Activated T-helper 1 cell treated with Interleukin-2 at 50 U/mL for 16 hours (primary cell): ENCODE data around the gene SLC2A2.

ENCODE experiments used
- DNase-seq: peaks from one replicate; pipeline ENCODE4 v3.0.0-alpha.2; 2020; ENCODE audit warnings: low read depth

The SLC2A2 gene

DNA sequence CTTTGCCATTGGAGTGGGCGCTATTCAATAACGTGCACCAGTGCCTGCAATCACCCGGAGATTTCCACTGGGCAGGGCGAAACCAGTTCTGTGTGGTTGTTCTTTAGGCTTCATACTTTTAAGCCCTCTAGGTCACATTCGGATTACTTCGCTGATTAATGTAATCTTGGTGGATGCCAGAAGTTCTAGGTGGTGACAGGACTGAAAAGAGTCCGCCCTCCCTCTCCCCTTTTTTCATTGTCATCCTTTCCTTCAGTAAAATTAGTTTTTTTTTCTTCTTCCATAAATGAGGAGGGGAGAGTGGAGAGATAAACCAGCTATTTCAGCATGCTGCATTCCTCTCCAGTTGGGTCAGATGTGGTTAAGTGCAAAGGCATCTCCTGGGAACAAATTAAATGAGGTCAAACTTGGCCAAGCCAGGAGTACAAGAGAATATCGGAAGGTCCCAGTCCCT is 2.3 kb upstream of the SLC2A2 start:
- no peak for DNase-seq

DNA sequence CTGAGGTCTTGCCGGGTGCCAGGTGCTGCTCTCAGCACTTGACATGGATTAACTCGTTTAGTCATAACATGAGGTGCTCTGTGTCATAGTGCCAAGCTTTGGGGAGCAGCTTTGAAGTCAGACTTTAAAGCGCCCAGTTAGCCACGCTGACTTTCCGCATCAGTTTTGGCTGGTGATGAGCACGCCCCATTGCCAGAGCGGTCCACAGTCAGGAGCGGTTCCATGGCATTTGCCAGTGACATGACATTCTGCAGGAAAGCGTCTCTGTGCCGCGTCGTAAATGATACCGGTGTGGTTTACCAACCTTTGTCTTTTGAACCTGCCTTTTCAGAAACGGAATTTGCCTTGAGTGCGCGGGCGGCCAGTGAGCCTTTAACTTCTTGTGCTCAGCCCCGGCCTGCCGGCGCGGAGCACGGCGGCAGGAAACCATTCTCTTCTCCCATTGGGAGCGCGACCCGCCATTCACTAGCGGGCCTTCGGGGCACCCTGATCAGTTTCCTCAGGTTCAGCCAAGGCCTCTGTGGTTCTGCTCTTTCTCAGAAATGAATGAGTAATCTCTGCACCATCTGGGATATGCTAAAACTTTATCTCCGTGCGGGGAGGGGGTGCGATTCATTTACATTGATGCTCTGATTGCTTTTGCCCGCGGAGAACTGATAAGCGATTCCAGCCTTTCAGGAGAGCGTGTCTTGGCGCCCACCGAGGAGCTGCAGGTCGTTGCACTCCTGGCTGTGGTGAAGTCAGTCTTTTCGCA is 1.7 kb upstream of the SLC2A2 start:
- DNase-seq = peak; percentile 8

DNA sequence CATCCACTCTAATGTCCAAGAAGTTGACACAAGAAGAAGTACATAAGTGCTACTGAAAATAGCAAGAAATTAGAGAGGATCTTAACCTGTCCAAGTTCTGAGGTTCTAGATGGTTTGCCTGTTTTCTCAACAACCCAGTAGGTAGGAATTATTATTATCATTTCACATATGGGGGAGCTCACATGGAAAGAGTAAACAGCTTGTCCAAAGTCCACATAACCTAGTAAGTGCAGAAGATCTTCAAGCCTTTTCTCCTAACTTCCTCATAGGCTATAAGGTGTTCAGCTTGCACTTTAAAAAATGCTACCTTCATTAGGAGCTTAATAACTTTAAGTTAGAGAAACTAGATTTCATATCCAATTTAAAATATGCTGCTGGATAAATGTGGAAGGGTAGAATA is 3.0 kb downstream of the SLC2A2 start:
- no peak for DNase-seq

DNA sequence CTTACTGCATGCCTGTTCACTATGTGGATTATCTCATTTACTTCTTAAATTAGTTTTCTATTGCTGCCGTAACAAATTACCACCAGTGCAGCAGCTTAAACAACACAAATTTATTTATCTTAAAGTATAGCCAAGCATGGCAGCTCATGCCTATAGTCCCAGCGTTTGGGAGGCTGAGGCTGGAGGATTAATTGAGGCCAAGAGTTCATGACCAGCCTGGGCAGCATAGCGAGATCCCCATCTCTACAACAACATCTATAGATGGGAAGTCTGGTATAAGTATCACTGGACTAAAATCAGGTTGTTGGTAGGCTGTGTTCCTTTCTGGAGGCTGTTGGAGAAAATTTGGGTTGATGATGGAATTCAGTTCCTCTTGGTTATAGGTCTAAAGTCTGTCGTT is 5.1 kb downstream of the SLC2A2 start:
- no peak for DNase-seq

DNA sequence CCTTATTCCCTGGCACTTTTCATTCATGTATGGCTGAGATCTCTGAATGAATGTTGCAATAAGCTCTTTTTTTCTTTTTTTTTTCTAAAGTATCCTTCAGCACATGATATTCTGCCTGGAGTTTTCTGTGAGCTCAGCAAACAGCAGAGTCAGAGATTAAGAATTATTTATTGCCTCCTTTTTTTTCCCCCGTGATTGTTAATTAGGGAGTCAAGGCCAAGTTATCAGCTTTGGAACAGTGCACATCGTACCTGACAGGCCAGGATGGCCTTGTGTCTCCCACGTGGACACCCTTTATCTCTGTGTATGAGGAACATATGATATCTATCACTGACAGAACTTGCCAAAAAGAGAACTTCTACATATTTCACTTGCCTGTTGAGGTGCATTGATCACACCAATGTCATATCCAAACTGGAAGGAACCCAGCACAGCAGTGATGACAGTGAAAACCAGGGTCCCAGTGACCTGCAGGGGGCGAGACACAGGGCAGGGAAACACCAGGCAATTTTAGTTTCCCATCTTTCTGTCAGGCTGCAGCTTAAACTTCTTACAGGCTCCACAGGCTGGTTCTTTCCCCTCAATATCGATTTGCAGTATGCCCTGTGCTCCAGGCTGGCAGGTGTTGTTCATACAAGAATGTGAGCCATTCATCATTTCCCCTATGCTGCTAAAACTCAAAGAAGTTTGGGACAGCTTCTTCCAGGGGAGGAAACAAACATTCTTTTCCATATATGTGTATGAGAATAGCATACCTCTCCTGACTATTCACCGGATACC is 8.2 kb downstream of the SLC2A2 start:
- no peak for DNase-seq

DNA sequence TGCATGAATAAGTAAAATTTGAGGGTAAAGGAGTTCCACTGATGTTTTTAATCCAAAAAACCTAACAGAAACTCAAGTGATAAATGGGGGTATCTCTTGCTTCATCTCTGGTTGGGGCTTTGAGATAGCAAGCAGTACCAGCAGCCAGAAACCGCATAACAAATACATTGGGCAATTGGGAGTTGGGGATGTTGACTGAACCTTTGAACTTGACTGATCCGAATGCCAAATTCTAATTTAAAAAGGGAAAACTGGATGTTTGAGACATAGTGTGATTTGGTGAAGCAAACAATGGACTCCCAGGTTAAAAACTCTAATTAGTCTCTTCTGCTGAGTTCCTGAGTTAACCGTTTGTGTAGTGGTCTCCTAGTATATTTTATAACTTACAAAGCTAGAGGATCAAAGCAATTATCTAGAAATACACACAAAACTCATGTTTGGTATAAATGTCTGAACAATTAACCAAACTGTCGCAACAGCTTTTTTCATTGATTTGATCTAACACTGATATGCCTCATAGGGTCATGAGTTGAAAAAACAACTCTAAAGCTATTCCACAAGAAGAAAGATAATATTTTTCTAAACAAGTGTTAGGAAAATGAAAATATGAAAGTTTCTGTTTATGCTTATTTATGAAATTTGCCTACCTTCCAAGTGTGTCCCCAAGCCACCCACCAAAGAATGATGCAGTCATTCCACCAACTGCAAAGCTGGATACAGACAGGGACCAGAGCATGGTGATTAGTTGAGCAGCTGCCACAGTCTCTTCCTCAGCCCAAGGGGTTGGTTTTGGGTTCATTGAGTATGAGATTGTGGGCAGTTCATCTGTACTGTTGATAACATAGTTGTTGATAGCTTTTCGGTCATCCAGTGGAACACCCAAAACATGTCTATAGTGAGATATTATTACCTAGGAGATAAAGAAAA is 12.4 kb downstream of the SLC2A2 start:
- DNase-seq = no peak

DNA sequence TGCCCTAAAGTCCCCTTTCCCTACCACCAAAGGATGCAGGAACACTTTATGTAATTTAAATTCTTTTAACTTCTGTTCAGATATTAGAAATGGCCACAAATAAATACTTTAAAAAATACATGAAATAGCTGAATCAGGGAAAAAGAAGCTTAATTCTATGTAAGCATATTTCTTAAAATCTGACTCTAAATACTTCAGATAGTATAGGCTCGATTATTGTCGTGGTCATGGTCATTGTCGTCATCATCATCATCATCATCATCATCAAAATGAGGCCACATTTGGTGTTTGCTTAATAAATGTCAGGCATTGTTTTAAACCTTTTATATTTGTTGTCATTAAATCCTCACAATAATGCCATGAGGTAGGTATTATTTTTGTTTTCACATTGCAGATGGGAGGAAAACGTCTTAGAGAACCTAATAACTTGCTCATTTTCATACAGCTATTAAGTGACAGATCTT is 14.6 kb downstream of the SLC2A2 start:
- DNase-seq = no peak

DNA sequence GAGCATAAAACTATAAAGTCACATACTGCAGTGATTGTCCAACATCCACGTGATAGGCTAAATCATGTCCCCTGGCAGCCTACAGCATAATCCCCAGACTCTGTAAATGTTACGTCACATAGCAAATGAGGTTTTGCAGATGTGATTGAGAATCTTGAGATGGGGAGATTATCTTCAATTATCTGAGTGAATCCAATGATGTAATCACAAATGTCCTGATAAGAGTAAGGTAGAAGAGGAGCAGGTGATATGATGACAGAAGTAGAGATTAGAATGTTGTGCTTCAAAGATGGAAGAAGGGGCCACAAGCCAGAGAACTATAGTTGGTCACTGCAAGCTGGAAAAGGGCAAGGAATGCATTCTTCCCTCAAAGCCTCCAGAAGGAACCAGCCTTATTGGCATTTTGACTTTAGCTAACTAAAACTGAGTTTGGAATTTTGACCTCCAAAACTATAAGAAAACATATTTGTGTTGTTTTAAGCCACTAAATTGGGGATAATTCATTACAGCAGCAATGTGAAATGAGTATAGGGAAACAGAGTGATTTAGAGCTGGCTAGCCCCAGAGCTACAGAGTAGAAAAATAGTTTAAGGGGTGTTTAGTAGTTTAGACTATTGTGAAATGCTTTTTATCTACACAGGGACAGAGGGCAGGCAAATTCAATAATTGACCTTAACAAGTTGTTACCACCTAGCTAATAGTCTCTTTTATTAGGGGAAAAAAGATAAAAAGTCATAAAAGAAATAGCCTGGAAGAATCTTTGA is 15.2 kb downstream of the SLC2A2 start:
- no peak for DNase-seq

DNA sequence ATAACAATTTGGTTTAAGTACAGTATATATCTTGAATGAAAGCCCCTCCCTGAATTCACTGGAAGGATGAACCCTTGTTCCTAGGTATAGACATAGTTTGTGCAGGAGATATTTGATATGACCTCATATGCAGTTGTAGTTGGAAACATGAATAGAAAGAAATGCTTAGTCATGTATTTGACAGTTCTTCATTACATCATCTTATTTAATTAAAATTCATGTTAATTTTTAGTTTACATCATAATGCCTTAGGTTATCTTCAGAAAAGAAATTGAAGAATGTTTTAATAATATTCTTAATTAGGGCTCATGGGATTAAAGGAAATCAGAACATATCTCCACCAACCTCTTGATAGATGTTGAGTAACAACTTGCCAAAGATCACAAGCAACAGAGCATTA is 19.2 kb downstream of the SLC2A2 start:
- no peak for DNase-seq

DNA sequence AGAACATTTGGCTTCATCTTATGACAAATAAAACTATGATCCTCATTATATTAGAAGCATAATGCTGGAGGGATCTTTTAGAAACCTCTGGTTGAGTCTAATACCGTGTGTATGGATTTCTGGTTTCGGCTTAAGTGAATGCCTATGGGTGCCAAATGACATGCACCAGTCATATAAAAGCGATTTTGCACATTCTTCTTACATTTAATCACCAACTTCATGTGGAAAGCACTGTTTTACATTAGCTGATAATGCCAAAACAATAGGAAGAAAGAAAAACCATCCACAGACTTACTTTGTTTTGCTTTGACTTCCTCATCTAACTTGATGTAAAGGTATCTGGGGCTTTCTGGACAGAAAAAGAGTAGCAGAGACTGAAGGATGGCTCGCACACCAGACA is 20.9 kb downstream of the SLC2A2 start:
- no peak for DNase-seq

DNA sequence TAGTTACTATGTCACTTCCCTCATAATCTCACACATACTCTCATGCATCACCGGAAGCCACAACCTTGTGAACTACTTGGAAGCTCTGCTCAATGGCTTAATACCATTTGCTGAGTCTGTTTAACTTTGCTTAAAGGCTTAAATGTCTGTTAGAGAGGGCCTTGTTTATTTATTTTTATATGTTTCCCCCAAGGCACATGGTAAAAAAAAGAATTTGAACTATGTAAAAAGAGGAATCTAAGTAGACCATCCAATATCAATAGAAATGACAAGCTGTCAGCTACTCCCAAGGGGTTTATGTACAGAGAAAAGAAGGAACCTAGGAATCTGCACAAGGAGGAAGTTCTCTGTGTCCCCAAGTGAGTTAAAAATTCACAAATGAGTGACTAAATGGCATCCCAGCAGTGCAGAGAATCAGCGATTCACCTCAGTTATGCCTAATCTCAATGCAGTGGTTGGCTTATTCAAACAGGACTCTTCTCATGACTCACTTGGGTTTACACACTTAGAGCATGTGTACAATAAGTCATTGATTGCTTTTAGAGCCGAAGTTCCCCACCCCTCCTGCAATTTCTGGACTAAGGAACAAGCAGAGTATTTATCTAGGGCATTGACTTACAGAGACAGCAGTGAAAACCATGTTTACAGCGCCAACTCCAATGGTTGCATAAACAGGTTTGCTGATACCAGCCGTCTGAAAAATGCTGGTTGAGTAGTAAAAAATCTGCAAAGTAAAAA is 24.4 kb downstream of the SLC2A2 start:
- no peak for DNase-seq

DNA sequence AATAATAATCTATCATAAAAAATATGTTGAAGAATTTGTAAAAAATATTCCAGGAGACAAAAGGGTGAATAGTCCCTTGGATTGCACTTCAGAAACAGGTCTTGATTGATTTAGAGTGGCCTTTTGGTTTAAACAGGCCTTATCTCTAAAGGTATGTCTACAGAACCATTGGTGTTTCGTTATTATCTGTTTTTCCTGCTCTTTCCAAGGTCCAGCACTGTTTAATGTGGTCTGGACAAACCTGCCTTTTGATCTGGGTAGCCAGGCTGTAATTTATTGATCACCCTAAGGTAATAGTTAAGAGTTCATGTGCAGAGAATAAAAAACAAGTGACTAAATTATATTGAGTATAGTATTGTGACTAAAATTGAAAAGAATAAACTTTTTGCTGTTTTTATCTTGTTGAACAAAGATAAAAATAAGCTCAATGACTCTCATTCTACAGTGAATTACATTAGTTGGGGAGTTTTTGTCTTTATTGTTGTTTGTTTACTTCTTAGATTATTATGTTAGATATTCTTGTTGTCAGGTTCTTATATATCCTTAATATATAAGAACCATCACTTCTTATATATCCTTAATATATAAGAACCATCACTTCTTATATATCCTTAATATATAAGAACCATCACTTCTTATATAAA is 25.1 kb downstream of the SLC2A2 start:
- no peak for DNase-seq

DNA sequence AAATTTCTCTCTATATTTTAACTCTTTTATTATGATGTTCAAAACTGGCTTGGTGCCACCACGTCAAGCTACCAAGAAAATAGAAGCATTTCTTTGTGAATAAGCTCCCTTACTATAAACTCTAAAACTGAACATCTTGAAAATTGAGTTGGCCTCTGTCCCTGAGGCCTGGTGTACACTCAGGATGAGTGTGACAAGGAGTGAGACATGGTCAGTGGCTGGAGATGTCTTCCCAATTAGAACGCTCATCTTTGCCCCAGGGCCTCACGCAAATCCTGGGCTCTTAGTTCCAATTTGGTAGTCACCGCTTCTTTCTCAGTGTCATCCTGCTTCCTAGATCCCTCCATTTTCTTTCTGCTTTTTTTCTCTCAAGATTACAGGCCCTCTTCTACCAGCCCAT is 26.2 kb downstream of the SLC2A2 start:
- no peak for DNase-seq

DNA sequence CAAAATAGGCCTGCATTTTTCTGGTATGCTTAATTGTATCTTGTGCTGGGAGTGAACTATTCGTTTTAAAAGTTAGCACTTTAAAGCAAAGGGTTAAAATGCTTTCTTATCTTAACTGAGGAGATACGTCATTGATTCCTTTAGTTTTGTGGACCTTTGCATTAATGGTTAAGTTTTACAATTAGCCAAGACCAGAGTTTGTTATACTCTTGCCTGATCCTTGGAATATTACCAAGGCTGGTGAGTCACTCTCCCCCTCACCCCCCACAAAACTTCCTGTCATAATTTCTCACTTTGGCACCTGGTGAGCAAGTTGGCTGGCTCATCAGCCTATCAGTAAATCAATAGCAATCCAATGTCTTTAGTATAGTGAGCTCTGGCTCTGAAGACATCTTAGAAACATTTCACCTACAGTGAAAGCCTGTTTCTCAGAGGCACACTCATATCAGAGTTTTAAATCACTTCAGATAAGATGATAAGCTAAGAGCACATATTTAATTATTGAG is 26.7 kb downstream of the SLC2A2 start:
- no peak for DNase-seq

DNA sequence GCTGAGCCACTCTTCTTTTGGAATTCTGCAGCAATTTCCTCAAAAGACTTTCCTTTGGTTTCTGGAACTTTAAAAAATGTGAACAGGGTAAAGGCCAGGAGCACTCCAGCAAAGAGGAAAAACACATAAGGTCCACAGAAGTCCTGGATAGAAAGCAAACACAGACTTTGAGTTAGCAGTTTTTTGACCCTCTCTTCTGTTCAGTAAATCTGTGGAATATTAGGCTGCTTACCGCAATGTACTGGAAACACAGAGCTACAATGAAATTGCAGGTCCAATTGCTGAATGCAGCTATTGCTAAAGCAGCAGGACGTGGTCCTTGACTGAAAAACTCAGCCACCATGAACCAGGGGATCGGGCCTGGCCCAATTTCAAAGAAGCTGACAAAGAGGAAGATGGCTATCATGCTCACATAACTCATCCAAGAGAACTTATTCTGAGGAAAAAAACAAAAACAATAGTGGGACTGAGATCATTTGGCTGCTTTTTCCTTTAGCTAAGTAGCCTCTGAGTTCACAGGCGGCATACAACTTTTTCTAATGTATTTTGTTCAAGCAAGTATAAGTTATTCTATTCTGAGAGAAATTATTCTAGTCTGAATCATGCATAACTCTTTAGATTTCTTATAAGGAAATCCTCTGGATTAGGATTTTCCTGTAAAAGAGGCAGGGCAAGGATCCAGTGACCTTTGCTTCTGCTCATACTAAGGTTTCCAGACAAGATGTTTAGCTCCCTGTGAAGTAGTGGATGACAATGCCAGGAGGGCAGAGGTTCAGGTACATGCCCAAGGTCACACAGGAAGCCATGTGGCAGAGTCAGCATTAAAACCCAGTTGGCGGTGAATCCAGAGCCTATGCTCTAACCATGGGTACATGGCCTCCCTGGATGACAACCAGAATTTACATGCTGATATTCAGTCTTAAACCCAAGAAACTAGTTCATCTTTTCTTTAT is 28.3 kb downstream of the SLC2A2 start:
- DNase-seq = no peak

DNA sequence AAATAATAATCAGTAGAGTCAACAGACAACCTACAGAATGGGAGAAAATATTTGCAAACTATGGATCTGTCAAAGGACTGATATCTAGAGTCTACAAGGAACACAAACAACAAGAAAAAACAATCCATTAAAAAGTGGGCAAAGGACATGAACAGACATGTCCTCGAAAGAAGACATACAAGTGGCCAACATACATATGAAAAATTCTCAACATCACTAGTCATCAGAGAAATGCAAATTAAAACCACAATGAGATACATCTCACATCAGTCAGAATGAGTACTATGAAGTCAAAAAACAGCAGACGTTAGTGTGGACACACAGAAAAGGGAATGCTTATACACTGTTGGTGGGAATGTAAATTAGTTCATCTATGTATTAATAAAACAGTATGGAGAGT is 33.7 kb downstream of the SLC2A2 start:
- no peak for DNase-seq

DNA sequence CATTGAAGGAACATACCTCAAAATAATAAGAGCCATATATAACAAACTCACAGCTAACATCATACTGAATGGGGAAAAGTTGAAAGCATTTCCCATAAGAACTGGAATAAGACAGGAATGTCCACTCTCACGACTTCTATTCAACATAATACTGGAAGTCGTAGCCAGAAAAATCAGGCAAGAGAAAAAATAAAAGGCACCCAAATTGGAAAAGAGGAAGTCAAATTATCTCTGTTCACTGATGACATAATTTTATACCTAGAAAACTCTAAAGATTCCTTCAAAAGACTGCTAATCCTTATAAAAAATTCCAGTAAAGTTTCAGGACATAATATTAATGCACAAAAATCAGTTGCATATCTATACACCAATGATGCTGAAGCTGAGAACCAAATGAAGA is 34.9 kb downstream of the SLC2A2 start:
- no peak for DNase-seq

DNA sequence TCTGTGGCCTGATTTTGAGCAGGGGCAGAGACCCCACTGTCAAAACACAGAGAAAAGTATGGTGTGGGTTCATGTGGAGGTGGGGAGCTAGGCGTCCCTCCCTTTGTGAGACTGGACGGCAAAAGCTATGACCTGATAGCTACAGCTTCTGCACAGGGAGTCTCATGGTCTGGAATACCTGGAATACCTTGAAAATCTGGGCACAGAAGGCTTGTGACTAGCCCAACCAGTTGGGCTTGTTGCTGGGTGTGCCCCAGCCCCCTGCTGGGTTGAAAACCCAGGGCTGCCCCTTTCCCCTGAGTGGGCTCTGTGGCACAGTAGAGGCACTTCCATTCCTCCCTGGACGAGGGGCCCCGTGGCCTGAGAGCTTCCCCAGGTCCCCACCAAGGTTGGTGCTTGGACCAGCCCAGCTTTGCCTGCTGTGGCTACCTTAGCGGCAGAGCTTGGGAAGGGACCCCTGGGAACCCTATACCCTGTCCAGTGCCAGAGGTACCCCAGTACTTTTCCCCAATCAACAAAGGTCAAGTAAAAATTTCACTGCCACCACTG is 37.3 kb downstream of the SLC2A2 start:
- DNase-seq = no peak

DNA sequence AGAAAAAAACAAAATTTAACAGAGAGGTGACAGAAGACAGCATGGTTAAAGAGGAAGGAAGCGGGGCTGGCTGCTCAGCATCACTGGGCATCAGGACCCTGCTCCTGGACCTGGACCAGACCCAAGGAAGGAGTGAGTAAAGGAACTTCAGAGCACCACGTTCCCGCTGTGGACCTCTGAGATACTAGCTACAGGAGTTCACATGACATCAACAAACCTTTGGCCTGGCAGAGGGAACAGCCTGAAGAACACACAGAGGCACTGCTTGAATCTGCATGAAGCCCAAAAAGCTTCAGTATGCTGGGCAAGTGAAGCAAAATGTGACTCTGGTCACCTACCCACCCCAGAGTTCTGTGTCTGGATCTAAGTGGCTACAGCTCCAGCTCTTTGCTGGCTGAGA is 38.1 kb downstream of the SLC2A2 start:
- no peak for DNase-seq
